HG02571 (cell line): ENCODE measurements around the gene MTRFR.
"Not testable (repeated sequence)": the region's sequence is repeated elsewhere in the genome, so short reads cannot be mapped to it uniquely, and the experiment has no call there.

Source experiments
- ATAC-seq: cut with Tn5 transposase; IDR thresholded peaks from one replicate; pipeline ENCODE4 v1.9.1; 2021; ENCODE audit warnings: mild to moderate bottlenecking, moderate library complexity; ENCODE audit not compliant: unreplicated experiment

Gene MTRFR

GRCh38 chr12:123232807-123233504, at the start of gene MTRFR, which contains the start of gene MPHOSPH9:
Gene MTRFR, plus strand, starts transcription at chr12:123233436. Its CDS starts 20,239 bp downstream, at chr12:123253675.
Gene MPHOSPH9, minus strand, starts transcription at chr12:123233141. Its CDS starts 2,777 bp downstream, at chr12:123230364.
- ATAC-seq, result peak; percentile 81

GRCh38 chr12:123187637-123188036, 45.6 kb upstream of the MTRFR start:
- ATAC-seq, result no peak

GRCh38 chr12:123199936-123200335, 33.3 kb upstream of the MTRFR start:
- no peak for ATAC-seq

GRCh38 chr12:123200414-123200813, 32.8 kb upstream of the MTRFR start:
- ATAC-seq, result no peak

- not testable (repeated sequence) for ATAC-seq
Observed at GRCh38 chr12:123206794-123207193, 26.4 kb upstream of the MTRFR start.

- not testable (repeated sequence) for ATAC-seq
Observed at GRCh38 chr12:123207815-123208214, 25.4 kb upstream of the MTRFR start.

- ATAC-seq, result no peak
Observed at GRCh38 chr12:123223241-123223668, 10.0 kb upstream of the MTRFR start.

- ATAC-seq, result no peak
Observed at GRCh38 chr12:123225443-123225842, 7.8 kb upstream of the MTRFR start.

- ATAC-seq, result no peak
Observed at GRCh38 chr12:123227581-123228258, 5.5 kb upstream of the MTRFR start.

GRCh38 chr12:123229051-123229450, 4.2 kb upstream of the MTRFR start:
- ATAC-seq, result no peak

- no peak for ATAC-seq
Observed at GRCh38 chr12:123231931-123232330, 1.3 kb upstream of the MTRFR start.

- no peak for ATAC-seq
Observed at GRCh38 chr12:123232472-123232806, 797 bp upstream of the MTRFR start.

GRCh38 chr12:123233505-123234308, 471 bp downstream of the MTRFR start:
- peak; percentile 7 for ATAC-seq

- ATAC-seq, result no peak
Observed at GRCh38 chr12:123237646-123238329, 4.6 kb downstream of the MTRFR start.

- ATAC-seq, result no peak
Observed at GRCh38 chr12:123238330-123238682, 5.1 kb downstream of the MTRFR start.

- no peak for ATAC-seq
Observed at GRCh38 chr12:123238961-123239360, 5.7 kb downstream of the MTRFR start.

- no peak for ATAC-seq
Observed at GRCh38 chr12:123242116-123242904, 9.1 kb downstream of the MTRFR start.

GRCh38 chr12:123243671-123244262, 10.5 kb downstream of the MTRFR start:
- ATAC-seq, result no peak

- ATAC-seq, result no peak
Observed at GRCh38 chr12:123245678-123246077, 12.4 kb downstream of the MTRFR start.

- not testable (repeated sequence) for ATAC-seq
Observed at GRCh38 chr12:123248129-123248528, 14.9 kb downstream of the MTRFR start.
